Superior temporal gyrus (tissue), 1 donor: ENCODE results near the gene MICAL3.
"Not testable (repeated sequence)": the region's sequence is repeated elsewhere in the genome, so short reads cannot be mapped to it uniquely, and the experiment has no call there.

Experiments used
- DNase-seq: peaks from one replicate; pipeline ENCODE4 v3.0.0-alpha.2; 2016; ENCODE audit errors: extremely low spot score

MICAL3 gene, protein sequence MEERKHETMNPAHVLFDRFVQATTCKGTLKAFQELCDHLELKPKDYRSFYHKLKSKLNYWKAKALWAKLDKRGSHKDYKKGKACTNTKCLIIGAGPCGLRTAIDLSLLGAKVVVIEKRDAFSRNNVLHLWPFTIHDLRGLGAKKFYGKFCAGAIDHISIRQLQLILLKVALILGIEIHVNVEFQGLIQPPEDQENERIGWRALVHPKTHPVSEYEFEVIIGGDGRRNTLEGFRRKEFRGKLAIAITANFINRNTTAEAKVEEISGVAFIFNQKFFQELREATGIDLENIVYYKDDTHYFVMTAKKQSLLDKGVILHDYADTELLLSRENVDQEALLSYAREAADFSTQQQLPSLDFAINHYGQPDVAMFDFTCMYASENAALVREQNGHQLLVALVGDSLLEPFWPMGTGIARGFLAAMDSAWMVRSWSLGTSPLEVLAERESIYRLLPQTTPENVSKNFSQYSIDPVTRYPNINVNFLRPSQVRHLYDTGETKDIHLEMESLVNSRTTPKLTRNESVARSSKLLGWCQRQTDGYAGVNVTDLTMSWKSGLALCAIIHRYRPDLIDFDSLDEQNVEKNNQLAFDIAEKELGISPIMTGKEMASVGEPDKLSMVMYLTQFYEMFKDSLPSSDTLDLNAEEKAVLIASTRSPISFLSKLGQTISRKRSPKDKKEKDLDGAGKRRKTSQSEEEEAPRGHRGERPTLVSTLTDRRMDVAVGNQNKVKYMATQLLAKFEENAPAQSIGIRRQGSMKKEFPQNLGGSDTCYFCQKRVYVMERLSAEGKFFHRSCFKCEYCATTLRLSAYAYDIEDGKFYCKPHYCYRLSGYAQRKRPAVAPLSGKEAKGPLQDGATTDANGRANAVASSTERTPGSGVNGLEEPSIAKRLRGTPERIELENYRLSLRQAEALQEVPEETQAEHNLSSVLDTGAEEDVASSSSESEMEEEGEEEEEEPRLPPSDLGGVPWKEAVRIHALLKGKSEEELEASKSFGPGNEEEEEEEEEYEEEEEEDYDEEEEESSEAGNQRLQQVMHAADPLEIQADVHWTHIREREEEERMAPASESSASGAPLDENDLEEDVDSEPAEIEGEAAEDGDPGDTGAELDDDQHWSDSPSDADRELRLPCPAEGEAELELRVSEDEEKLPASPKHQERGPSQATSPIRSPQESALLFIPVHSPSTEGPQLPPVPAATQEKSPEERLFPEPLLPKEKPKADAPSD (N-terminal part only)

GRCh38 chr22:18024276-18024939 is at the start of gene MICAL3:
Gene MICAL3 (minus strand): TSS chr22:18024561. CDS start chr22:17906812, 117,749 bp downstream.
- DNase-seq, result peak; percentile 82

GRCh38 chr22:18073927-18074326 is 49.6 kb upstream of the MICAL3 start:
- not testable (repeated sequence) for DNase-seq

GRCh38 chr22:18073467-18073866 is 49.1 kb upstream of the MICAL3 start:
- DNase-seq, result no peak

DNA sequence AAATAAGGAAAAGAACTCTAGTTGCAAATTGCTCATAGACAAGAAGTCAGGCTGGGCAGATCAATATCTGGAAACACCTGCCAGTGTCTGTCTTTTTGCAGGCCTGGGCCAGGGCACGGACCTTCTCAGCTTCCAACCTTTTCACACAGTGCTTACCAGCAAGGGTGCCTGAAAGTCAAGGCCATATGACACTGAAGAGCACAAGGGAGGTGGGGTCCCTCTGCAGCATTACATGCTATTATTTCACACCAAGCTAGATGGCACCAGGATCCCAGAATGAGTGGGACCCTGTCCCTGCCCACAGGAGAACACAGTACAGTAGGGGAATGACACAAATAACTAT is 47.6 kb upstream of the MICAL3 start:
- DNase-seq, result no peak

GRCh38 chr22:18071307-18071967 is 47.1 kb upstream of the MICAL3 start:
- not testable (repeated sequence) for DNase-seq

GRCh38 chr22:18070556-18071306 is 46.4 kb upstream of the MICAL3 start:
- no peak for DNase-seq

- no peak for DNase-seq
Measured at GRCh38 chr22:18070041-18070440, 45.7 kb upstream of the MICAL3 start.

GRCh38 chr22:18069041-18069440 is 44.7 kb upstream of the MICAL3 start:
- DNase-seq, result no peak

DNA sequence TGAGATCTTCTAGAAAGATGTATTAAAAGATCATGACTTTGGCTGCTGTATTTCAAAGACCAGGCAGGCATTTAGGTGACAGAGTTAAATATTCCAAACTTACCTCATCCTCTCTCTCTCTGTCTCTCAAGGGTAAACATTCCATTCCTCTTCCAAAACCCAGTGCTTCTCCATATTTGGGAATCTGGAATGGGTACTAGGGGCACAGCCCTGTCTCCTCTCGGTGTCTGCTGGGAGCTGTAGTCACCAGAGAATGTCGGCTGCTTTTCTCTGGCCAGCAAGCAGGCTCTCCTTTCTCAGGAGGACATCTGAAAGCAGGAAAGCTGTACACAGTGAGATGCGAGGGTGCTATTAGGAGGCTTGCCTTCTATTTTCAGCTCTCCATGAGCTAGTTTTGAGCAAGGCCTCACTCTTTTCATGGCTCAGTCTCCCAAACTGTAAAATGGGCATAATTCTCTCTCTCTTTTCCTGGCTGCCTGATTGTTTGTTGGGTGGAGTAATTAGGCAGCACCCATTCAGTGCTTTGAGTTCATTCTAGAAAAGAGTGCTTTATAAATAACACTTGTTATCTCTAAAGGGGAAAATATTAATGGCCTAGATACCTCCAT is 44.1 kb upstream of the MICAL3 start:
- no peak for DNase-seq

DNA sequence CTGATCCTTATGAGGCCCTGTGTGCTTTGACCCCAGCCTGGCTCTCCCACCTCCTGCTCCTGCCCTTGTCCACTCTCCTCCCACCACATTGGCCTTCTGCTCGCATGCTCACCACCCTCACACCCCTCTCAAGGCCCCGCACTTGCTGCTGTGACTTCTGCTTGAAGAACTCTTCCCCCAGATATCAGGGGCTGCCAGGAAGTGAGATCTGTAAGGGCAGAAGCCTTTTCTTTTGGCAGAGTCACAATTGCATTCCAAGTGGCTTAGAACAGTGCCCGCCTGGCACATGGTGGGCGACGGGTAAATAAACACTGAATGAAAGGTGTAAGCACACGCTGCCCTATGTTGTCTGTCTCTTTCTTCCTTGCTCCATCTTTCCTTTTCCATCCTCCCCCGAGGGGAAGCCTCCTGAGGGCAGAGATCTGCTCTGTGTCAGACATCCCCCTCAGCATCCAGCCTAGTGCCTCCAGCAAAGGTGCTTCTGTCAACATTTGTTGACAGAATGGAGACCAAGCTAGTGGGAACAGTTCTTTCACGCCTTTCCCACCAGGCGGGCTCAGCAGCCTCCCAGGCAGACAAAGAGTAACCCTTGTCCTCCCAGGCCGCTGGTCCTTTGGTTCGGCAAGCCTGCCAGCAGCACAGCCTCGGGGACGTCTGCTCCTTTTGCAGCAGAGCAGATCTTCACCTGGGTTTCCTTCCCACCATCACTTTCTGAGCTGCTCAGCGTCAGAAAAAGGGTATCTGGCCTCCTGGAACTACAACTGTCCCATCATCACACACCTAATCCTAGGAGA is 43.4 kb upstream of the MICAL3 start:
- DNase-seq, result no peak

DNA sequence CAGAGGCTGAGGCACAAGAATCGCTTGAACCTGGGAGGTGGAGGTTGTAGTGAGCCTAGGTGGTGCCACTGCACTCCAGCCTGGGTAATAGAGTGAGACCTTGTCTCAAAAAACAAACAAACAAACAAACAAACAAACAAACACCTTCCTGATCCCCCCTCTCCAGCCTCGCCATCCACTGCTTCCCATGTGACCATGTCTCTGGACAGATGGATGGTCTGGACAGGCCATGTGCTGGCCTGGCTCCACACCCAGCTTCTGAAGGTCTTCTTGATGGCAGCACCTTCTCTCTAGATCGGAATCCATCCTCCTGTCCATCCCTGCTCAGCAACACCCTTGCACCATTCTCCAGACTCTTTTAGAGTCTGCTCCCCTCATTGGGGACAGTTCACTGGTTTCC is 42.8 kb upstream of the MICAL3 start:
- no peak for DNase-seq

DNA sequence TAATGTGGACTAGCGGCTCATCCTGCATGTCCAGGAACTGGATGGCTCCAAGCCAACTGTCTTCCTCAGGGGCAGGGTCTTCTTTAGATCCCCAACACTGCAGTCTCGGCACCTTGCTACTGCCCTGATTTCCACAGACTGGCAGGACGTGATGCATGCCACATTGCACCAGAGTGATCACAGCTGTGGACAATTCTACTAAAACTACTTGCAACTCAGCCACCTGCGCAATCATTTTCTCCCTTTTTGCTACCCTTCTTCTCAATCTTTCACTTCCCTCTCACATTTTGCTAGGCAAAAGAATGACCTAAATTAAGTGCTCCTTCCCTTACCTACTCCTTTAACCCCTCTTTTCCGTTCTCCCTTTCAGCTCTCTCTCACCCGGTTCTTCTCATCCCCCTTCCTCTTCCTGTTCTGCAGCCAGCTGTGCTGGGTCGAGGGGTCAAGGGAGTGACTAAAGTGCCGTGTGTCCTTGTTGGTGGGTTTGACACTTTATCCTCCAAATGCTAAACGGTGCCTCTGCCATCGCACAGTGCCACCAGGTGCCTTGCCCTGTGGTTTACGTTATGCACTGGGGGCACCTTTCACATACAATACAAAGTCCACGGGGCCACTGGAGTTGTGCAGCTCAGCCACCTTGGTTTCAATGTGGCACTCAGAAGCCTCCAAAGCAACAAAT is 42.0 kb upstream of the MICAL3 start:
- no peak for DNase-seq

- no peak for DNase-seq
Measured at GRCh38 chr22:18065256-18065655, 40.9 kb upstream of the MICAL3 start.

- DNase-seq, result no peak
Measured at GRCh38 chr22:18064636-18065035, 40.3 kb upstream of the MICAL3 start.

- DNase-seq, result not testable (repeated sequence)
Measured at GRCh38 chr22:18063715-18064114, 39.4 kb upstream of the MICAL3 start.

DNA sequence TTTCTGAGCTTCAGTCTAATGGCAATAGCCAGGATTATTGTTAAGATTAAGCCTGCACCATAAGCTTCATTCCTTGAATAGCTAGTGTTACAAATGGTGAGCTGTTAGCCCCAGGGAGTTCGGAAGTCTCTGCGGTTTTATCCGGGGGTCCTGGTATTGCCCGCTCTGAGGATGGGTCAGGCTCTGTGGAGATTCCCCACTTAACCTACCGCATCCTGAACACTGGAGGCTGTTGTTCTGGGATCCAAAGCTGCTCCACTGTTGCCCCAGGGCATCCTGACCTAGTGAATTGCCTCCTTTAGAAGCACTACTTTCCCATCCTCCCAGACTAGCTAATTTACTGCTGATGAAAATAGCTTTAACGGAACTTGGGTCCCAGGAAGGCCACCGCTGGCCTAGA is 38.9 kb upstream of the MICAL3 start:
- DNase-seq, result no peak

DNA sequence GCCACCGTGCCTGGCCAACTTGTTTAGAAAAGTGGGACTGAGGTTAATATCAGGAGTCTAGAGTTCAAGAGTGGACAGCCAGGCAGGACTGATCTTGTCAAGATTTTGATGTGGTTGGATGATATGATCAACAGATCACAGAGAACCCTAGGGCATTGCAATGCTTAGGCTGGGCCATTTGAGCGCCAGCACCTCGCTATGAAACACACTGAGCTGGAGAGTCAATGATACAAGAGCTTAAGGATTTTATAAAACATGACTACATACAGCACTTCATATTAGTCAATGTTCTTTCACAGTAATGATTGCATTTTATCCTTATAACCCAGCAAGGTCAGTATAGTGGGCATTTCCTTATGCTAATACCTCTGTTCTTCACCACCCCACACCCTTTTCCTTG is 38.1 kb upstream of the MICAL3 start:
- no peak for DNase-seq
